GM04503 (cell line): Measurements from ENCODE around the gene FRMD4A.
"Not testable (repeated sequence)": the region's sequence is repeated elsewhere in the genome, so short reads cannot be mapped to it uniquely, and the experiment has no call there.

Experiments
- DNase-seq: peaks from one replicate; pipeline ENCODE4 v3.0.0-alpha.2; 2012; ENCODE audit warnings: low read depth

The FRMD4A gene

GRCh38 chr10:14099885-14100284 is 230.8 kb downstream of the FRMD4A start:
- no peak for DNase-seq

GRCh38 chr10:14093730-14094484 is 236.8 kb downstream of the FRMD4A start:
- DNase-seq, result peak; percentile 15

GRCh38 chr10:14092799-14093198 is 237.9 kb downstream of the FRMD4A start:
- DNase-seq, result no peak

GRCh38 chr10:14089556-14090292 is 241.0 kb downstream of the FRMD4A start:
- no peak for DNase-seq

- no peak for DNase-seq
Observed at GRCh38 chr10:14087566-14087965, 243.2 kb downstream of the FRMD4A start.

GRCh38 chr10:14086596-14086995 is 244.1 kb downstream of the FRMD4A start:
- no peak for DNase-seq

- no peak for DNase-seq
Observed at GRCh38 chr10:14084875-14085274, 245.8 kb downstream of the FRMD4A start.

GRCh38 chr10:14080795-14081194 is 249.9 kb downstream of the FRMD4A start:
- no peak for DNase-seq

GRCh38 chr10:14077430-14077829 is 253.3 kb downstream of the FRMD4A start:
- DNase-seq, result no peak

- DNase-seq, result peak; percentile 100
Observed at GRCh38 chr10:14074062-14074884, 256.5 kb downstream of the FRMD4A start.

- DNase-seq, result no peak
Observed at GRCh38 chr10:14072541-14072940, 258.2 kb downstream of the FRMD4A start.

GRCh38 chr10:14071956-14072355 is 258.8 kb downstream of the FRMD4A start:
- DNase-seq, result no peak

GRCh38 chr10:14068601-14069250 is 262.0 kb downstream of the FRMD4A start:
- no peak for DNase-seq

- DNase-seq, result not testable (repeated sequence)
Observed at GRCh38 chr10:14067638-14068037, 263.1 kb downstream of the FRMD4A start.

GRCh38 chr10:14066106-14066505 is 264.6 kb downstream of the FRMD4A start:
- DNase-seq, result no peak

GRCh38 chr10:14063531-14064285 is 267.0 kb downstream of the FRMD4A start:
- DNase-seq, result peak; percentile 95

GRCh38 chr10:14062528-14063260 is 268.0 kb downstream of the FRMD4A start:
- peak; percentile 22 for DNase-seq

GRCh38 chr10:14060320-14061070 is 270.2 kb downstream of the FRMD4A start:
- DNase-seq, result no peak

- DNase-seq, result peak; percentile 100
Observed at GRCh38 chr10:14056610-14057332, 274.0 kb downstream of the FRMD4A start.
